Smooth muscle cell of trachea (primary cell): Measurements from ENCODE around the gene ZNF638. TPM values are rescaled to one million over a fixed set of nuclear protein-coding genes. Genes with fewer than 3 reads are reported as not detected.

Experiments
- total RNA-seq: library from RNA; depleted of rRNA; stranded (reverse); fragments of >200 nt; gene quantifications from 2 replicates; pipeline ENCODE4 v1.2.1, GENCODE V29; 2014

ZNF638 gene, protein sequence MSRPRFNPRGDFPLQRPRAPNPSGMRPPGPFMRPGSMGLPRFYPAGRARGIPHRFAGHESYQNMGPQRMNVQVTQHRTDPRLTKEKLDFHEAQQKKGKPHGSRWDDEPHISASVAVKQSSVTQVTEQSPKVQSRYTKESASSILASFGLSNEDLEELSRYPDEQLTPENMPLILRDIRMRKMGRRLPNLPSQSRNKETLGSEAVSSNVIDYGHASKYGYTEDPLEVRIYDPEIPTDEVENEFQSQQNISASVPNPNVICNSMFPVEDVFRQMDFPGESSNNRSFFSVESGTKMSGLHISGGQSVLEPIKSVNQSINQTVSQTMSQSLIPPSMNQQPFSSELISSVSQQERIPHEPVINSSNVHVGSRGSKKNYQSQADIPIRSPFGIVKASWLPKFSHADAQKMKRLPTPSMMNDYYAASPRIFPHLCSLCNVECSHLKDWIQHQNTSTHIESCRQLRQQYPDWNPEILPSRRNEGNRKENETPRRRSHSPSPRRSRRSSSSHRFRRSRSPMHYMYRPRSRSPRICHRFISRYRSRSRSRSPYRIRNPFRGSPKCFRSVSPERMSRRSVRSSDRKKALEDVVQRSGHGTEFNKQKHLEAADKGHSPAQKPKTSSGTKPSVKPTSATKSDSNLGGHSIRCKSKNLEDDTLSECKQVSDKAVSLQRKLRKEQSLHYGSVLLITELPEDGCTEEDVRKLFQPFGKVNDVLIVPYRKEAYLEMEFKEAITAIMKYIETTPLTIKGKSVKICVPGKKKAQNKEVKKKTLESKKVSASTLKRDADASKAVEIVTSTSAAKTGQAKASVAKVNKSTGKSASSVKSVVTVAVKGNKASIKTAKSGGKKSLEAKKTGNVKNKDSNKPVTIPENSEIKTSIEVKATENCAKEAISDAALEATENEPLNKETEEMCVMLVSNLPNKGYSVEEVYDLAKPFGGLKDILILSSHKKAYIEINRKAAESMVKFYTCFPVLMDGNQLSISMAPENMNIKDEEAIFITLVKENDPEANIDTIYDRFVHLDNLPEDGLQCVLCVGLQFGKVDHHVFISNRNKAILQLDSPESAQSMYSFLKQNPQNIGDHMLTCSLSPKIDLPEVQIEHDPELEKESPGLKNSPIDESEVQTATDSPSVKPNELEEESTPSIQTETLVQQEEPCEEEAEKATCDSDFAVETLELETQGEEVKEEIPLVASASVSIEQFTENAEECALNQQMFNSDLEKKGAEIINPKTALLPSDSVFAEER (N-terminal part only)
- 97.6 and 130 TPM in 2 replicates for total RNA-seq

GRCh38 chr2:71331581-71332434, at the start of gene ZNF638:
TSS of gene ZNF638 (plus strand) at chr2:71331782. CDS start at chr2:71348955, 17,173 bp downstream.

DNA sequence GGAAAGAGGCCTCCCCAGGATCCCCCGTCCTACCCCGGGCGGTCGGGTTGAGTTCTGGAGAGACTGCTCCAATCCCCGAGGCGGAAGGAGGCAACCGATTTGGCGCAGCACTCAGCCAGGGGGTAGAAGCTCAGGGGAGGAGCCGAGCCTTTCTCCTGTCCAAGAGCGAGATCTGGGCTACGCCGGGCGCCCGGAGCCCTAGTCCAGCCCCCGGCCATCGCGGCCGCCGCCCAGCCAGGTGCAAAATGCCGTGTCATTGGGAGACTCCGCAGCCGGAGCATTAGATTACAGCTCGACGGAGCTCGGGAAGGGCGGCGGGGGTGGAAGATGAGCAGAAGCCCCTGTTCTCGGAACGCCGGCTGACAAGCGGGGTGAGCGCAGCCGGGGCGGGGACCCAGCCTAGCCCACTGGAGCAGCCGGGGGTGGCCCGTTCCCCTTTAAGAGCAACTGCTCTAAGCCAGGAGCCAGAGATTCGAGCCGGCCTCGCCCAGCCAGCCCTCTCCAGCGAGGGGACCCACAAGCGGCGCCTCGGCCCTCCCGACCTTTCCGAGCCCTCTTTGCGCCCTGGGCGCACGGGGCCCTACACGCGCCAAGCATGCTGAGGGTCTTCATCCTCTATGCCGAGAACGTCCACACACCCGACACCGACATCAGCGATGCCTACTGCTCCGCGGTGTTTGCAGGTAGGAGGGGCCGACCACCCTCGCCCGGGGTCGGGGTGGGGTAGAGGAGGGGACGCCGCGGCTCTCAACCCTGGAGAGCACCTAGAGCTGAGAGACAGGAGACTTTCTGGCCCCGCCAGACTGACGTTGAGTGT, 122.0 kb downstream of the ZNF638 start, which contains the start of gene DYSF:
Gene DYSF, plus strand, starts transcription at position 158 of the 817 bp plus-strand sequence.

Other genes starting within 250 kb of the ZNF638 start
- gene MCEE, start 201.6 kb upstream of the ZNF638 start, total RNA-seq, result 23.5 and 29.8 TPM in 2 replicates
- gene MPHOSPH10, start 201.1 kb upstream of the ZNF638 start, total RNA-seq, result 10.9 and 22.5 TPM in 2 replicates
- gene PAIP2B, start 104.7 kb upstream of the ZNF638 start, total RNA-seq, result 0.66 and 0.73 TPM in 2 replicates
- gene DYSF, start 121.8 kb downstream of the ZNF638 start, total RNA-seq, result 0.15 and 0.17 TPM in 2 replicates